ENCODE measurements around the gene MRLN.

Gene MRLN

DNA sequence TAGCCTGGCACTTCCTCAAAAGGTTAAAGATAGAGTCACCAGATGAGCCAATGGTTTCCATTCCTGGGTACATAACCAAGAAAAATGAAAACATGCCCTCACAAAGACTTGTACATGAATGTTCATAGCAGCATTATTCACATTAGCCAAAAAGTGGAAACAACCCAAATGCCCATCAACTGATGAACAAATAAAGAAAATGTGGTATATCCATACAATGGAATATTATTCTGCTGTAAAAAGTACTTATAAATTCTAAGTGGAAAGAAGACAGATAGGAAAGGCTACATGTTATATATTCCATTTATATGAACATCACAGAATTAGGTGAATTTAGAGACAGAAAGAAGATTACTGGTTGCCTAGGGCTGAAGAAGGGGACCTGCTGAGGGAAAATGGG, 32.9 kb downstream of the MRLN start:
- TF ChIP-seq, protein P1, sequence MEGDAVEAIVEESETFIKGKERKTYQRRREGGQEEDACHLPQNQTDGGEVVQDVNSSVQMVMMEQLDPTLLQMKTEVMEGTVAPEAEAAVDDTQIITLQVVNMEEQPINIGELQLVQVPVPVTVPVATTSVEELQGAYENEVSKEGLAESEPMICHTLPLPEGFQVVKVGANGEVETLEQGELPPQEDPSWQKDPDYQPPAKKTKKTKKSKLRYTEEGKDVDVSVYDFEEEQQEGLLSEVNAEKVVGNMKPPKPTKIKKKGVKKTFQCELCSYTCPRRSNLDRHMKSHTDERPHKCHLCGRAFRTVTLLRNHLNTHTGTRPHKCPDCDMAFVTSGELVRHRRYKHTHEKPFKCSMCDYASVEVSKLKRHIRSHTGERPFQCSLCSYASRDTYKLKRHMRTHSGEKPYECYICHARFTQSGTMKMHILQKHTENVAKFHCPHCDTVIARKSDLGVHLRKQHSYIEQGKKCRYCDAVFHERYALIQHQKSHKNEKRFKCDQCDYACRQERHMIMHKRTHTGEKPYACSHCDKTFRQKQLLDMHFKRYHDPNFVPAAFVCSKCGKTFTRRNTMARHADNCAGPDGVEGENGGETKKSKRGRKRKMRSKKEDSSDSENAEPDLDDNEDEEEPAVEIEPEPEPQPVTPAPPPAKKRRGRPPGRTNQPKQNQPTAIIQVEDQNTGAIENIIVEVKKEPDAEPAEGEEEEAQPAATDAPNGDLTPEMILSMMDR (IDR thresholded peaks at IDR 0.05; ENCODE audit: extremely low read depth, missing control alignments): no peak

DNA sequence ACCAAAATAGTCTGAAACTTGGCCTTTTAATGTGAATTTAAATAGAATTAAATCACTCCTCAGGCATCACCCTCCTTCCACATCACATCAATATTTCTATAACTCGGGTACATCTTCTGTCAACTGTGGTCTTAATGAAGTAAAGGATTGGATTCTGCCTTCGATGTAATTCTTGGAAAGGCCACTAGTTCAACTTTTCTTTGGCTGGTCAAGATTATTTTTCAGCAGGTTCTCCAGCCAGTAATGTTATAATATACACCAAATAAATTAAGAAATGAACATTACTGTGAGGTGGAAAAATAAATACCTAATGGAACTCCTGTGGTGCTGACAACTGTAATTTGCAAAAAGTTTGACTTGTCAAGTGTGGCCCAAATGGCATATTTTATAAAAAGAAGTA, 33.9 kb downstream of the MRLN start:
- TF ChIP-seq, protein P1 (IDR thresholded peaks at IDR 0.05; ENCODE audit: extremely low read depth, missing control alignments): no peak
- DNase-seq (ENCODE audit: low spot score): no peak

More for the DNA sequence above, 32.9 kb downstream of the MRLN start:
- no peak for DNase-seq (ENCODE audit: low spot score)

- TF ChIP-seq, protein P1 (IDR thresholded peaks at IDR 0.05; ENCODE audit: extremely low read depth, missing control alignments): no peak
- DNase-seq (ENCODE audit: low spot score): no peak
These were observed 35.0 kb downstream of the MRLN start for GRCh38 chr10:59718257-59718656.

DNA sequence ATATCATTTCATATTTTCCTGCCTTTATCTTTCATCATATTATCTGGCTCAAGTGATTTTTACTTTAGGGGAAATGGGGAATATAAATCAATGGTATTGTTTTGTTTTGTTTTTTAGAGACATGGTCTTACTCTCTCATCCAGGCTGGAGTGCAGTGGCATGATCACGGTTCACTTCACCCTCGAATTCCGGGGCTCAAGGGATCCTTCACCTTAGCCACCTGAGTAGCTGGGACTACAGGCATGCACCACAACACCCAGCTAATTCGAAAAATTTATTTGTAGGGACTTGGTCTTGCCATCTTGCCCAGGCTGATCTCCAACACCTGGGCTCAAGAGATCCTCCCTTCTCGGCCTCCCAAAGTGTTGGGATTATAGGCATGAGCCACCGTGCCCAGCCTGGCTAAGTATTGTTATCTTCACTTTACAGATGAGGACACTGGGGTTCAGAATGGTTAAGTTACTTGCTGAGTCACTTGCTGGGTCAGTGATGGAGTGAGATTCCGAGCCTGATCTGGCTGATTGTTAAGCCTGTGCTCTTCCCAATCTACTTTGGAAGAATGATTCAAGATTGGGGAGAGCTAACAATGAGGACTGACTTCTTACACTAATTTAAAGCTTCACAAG, 39.9 kb downstream of the MRLN start:
- TF ChIP-seq, protein P1 (IDR thresholded peaks at IDR 0.05; ENCODE audit: extremely low read depth, missing control alignments): no peak
- no peak for DNase-seq (ENCODE audit: low spot score)

DNA sequence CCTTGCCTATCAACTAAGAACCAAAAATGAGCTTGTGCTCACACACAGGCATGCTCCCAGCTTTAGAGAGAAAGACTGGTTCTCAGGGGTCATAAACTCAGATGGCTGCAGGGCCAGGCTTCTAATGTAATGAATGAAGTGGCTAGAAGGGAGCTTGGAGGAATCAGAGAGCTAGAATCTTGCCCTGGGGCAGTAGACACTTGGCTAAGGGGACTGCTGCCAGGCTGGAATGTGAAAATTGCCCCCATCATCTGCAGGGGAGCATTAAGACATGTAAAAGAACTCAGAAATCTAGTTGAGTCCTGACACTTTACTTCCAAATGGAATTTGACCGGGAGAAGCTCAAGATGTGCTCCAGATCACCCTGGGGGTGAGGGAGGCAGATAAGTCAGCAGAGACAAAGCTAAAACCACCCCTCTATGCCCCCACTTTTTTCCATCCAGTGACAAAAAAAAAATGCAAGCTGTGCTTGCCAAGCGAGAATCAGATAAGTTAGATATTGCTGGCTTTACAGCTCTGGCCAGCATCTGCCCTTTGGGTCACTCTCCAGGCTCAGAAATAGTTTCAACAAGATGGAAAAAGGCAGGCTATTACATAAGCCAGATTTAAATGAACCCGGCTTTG, 41.3 kb downstream of the MRLN start:
- TF ChIP-seq, protein P1 (IDR thresholded peaks at IDR 0.05; ENCODE audit: extremely low read depth, missing control alignments): no peak

GRCh38 chr10:59709395-59710125, 43.7 kb downstream of the MRLN start, which contains the start of gene SLC16A9:
TSS of gene SLC16A9 (minus strand) at chr10:59709850. CDS start at chr10:59684291, 25,559 bp downstream.
- TF ChIP-seq, protein P1 (IDR thresholded peaks at IDR 0.05; ENCODE audit: extremely low read depth, missing control alignments): no peak
- DNase-seq (ENCODE audit: low spot score): peak; percentile 92

More for the DNA sequence above, 41.3 kb downstream of the MRLN start:
- DNase-seq (ENCODE audit: low spot score): no peak
